ENCODE measurements around the gene IL17C. TPM values are rescaled to one million over a fixed set of nuclear protein-coding genes. Genes with fewer than 3 reads are reported as not detected.

The IL17C gene
- total and polyA plus RNA-seq, 4 donors: 0.14 to 1.8 TPM; not detected in 2

GRCh38 chr16:88654363-88655052, 16.1 kb downstream of the IL17C start:
- H3K36me3 ChIP-seq (ENCODE audit: control insufficient read depth in 4 of 4, insufficient read depth in 4 of 4, low read length in 4 of 4): peaks cover 0 to 60% (median 8%) of the 10 kb centered on the region in 4 donors
- 88 to 89% methylated on average over 28 of the region's 28 CpGs for WGBS, 2 donors
- no peaks in the 10 kb centered on the region for H3K9me3 ChIP-seq (ENCODE audit: control insufficient read depth in 4 of 4, insufficient read depth in 3 of 4, low read length in 3 of 4)
- no peak for DNase-seq
- H3K27ac ChIP-seq (ENCODE audit: low read depth in 1 of 2, low read length in 1 of 2): no peak overlapping the region
- no peaks in the 10 kb centered on the region for H3K27me3 ChIP-seq (ENCODE audit: control insufficient read depth in 3 of 3, insufficient read depth in 3 of 3, low read length in 2 of 3)
- H3K4me3 ChIP-seq: no peak overlapping the region
- TF ChIP-seq CTCF (IDR thresholded peaks at IDR 0.05; ENCODE audit: control extremely low read depth, extremely low read depth): no peak
- no peak for ATAC-seq (ENCODE audit: insufficient read depth, low FRiP score)
- H3K9ac ChIP-seq (ENCODE audit: insufficient read depth in 1 of 2, low read length in 2 of 2): no peak overlapping the region
- H3K4me1 ChIP-seq (ENCODE audit: control insufficient read depth in 5 of 5, insufficient read depth in 5 of 5, low read length in 5 of 5): peaks cover 0 to 15% (median 3%) of the 10 kb centered on the region in 5 donors

GRCh38 chr16:88655053-88655732, 16.8 kb downstream of the IL17C start:
- H3K4me1 ChIP-seq (ENCODE audit: control insufficient read depth in 5 of 5, insufficient read depth in 5 of 5, low read length in 5 of 5): peaks cover 0 to 12% (median 0%) of the 10 kb centered on the region in 5 donors
- no peak overlapping the region for H3K4me3 ChIP-seq
- DNase-seq (no peak), ATAC-seq (ENCODE audit: insufficient read depth, low FRiP score) (no peak)
- WGBS, 2 donors: 96 to 97% methylated on average over 50 of the region's 50 CpGs
- no peak overlapping the region for H3K27ac ChIP-seq (ENCODE audit: low read depth in 1 of 2, low read length in 1 of 2)
- H3K36me3 ChIP-seq (ENCODE audit: control insufficient read depth in 4 of 4, insufficient read depth in 4 of 4, low read length in 4 of 4): peaks cover 0 to 60% (median 8%) of the 10 kb centered on the region in 4 donors
- H3K9me3 ChIP-seq (ENCODE audit: control insufficient read depth in 4 of 4, insufficient read depth in 3 of 4, low read length in 3 of 4): no peaks in the 10 kb centered on the region
- TF ChIP-seq CTCF (IDR thresholded peaks at IDR 0.05; ENCODE audit: control extremely low read depth, extremely low read depth): no peak
- no peaks in the 10 kb centered on the region for H3K27me3 ChIP-seq (ENCODE audit: control insufficient read depth in 3 of 3, insufficient read depth in 3 of 3, low read length in 2 of 3)
- H3K9ac ChIP-seq (ENCODE audit: insufficient read depth in 1 of 2, low read length in 2 of 2): no peak overlapping the region

- no peak for DNase-seq
- peaks cover 0 to 60% (median 8%) of the 10 kb centered on the region in 4 donors for H3K36me3 ChIP-seq (ENCODE audit: control insufficient read depth in 4 of 4, insufficient read depth in 4 of 4, low read length in 4 of 4)
These were observed 17.4 kb downstream of the IL17C start for GRCh38 chr16:88655733-88656281.

More at GRCh38 chr16:88655733-88656281, 17.4 kb downstream of the IL17C start:
- 91 to 92% methylated on average over 25 to 29 of the region's 29 CpGs for WGBS, 2 donors
- Histone ChIP-seq H3K27ac (ENCODE audit: low read depth in 1 of 2, low read length in 1 of 2) (no peak overlapping the region), H3K9ac (ENCODE audit: insufficient read depth in 1 of 2, low read length in 2 of 2) (no peak overlapping the region), H3K4me3 (no peak overlapping the region), H3K4me1 (ENCODE audit: control insufficient read depth in 5 of 5, insufficient read depth in 5 of 5, low read length in 5 of 5) (peaks cover 0 to 12% (median 0%) of the 10 kb centered on the region in 5 donors), H3K27me3 (ENCODE audit: control insufficient read depth in 3 of 3, insufficient read depth in 3 of 3, low read length in 2 of 3) (no peaks in the 10 kb centered on the region), H3K9me3 (ENCODE audit: control insufficient read depth in 4 of 4, insufficient read depth in 3 of 4, low read length in 3 of 4) (no peaks in the 10 kb centered on the region)
- TF ChIP-seq CTCF (IDR thresholded peaks at IDR 0.05; ENCODE audit: control extremely low read depth, extremely low read depth): no peak
- no peak for ATAC-seq (ENCODE audit: insufficient read depth, low FRiP score)

Data from lung (tissue), 12 donors.